WTC11 (cell line): ENCODE measurements around the gene SPTB.
A peak's percentile ranks its signal among the peaks of the same experiment; 100 is the strongest.

Experiments used
- ATF3 ChIP-seq: sonication (generic); formaldehyde crosslinking; conservative IDR thresholded peaks from 2 replicates; pipeline ENCODE4 v1.8.1; 2022; ENCODE audit warnings: mild to moderate bottlenecking, missing genetic modification reagents
- JUN ChIP-seq: sonication (generic); formaldehyde crosslinking; IDR thresholded peaks from 2 replicates; pipeline ENCODE4 v1.8.0; 2023; ENCODE audit warnings: mild to moderate bottlenecking, missing genetic modification reagents
- KAT7 ChIP-seq: sonication (generic); formaldehyde crosslinking; IDR thresholded peaks from 2 replicates; pipeline ENCODE4 v1.8.1; 2023; ENCODE audit warnings: missing genetic modification reagents, mild to moderate bottlenecking, borderline replicate concordance
- NFATC4 ChIP-seq: fragments of 250-450 bp; sonication (Bioruptor Pico); IDR thresholded peaks from 2 replicates; pipeline ENCODE4 v1.9.0; 2021; ENCODE audit warnings: mild to moderate bottlenecking
- NR3C1 ChIP-seq: sonication (generic); formaldehyde crosslinking; conservative IDR thresholded peaks from 2 replicates; pipeline ENCODE4 v1.8.1; 2023; ENCODE audit warnings: low read depth, mild to moderate bottlenecking, missing genetic modification reagents
- STAT6 ChIP-seq: sonication (generic); formaldehyde crosslinking; conservative IDR thresholded peaks from 2 replicates; pipeline ENCODE4 v1.8.1; 2023; ENCODE audit warnings: mild to moderate bottlenecking, low read depth, missing genetic modification reagents, moderate library complexity
- TCF7 ChIP-seq: sonication (generic); formaldehyde crosslinking; IDR thresholded peaks from 2 replicates; pipeline ENCODE4 v1.8.0; 2022; ENCODE audit warnings: mild to moderate bottlenecking, low read depth, missing genetic modification reagents, moderate library complexity
- ZBTB43 ChIP-seq: sonication (generic); formaldehyde crosslinking; IDR thresholded peaks from 2 replicates; pipeline ENCODE4 v1.8.1; 2023; ENCODE audit warnings: mild to moderate bottlenecking, missing genetic modification reagents
- TF ChIP-seq, protein P1 (sequence below): fragments of 200-600 bp; IDR thresholded peaks from 2 replicates; pipeline ENCODE4 v1.8.0; 2022; ENCODE audit warnings: antibody characterized with exemption

- TF ChIP-seq STAT6 (CRISPR knock-in tag), result no peak
- no peak for TF ChIP-seq JUN (CRISPR knock-in tag)
- no peak for TF ChIP-seq ATF3 (CRISPR knock-in tag)
- no peak for TF ChIP-seq KAT7
- TF ChIP-seq, protein P1, sequence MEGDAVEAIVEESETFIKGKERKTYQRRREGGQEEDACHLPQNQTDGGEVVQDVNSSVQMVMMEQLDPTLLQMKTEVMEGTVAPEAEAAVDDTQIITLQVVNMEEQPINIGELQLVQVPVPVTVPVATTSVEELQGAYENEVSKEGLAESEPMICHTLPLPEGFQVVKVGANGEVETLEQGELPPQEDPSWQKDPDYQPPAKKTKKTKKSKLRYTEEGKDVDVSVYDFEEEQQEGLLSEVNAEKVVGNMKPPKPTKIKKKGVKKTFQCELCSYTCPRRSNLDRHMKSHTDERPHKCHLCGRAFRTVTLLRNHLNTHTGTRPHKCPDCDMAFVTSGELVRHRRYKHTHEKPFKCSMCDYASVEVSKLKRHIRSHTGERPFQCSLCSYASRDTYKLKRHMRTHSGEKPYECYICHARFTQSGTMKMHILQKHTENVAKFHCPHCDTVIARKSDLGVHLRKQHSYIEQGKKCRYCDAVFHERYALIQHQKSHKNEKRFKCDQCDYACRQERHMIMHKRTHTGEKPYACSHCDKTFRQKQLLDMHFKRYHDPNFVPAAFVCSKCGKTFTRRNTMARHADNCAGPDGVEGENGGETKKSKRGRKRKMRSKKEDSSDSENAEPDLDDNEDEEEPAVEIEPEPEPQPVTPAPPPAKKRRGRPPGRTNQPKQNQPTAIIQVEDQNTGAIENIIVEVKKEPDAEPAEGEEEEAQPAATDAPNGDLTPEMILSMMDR, result peak; percentile 29; the same call in 1 of the 2 replicates
- TF ChIP-seq NFATC4 (CRISPR knock-in tag), result no peak
- TF ChIP-seq ZBTB43 (CRISPR knock-in tag), result no peak
- TF ChIP-seq NR3C1 (CRISPR knock-in tag), result no peak
- TF ChIP-seq TCF7, result no peak
These were observed 12.2 kb upstream of the SPTB start for GRCh38 chr14:64891839-64892375.
